ENCODE measurements around the gene SH3PXD2A.

The SH3PXD2A gene

GRCh38 chr10:103836861-103837260, 18.5 kb downstream of the SH3PXD2A start:
- ChIA-PET POLR2A (no interaction called here), CTCF (interaction anchor here (0.6 kb wide), 1 partner anchor 1035 kb away, joined by 6 read pairs; no protein-coding TSS in a partner anchor)
- Histone ChIP-seq H3K4me1 (ENCODE audit: control insufficient read depth, insufficient read depth, low read length) (peaks cover 15% of the 10 kb centered on the region), H3K9me3 (ENCODE audit: control insufficient read depth, insufficient read depth, low read depth, low read length) (0 out of 2 replicates have a peak, but pooled peaks cover 2% of the 10 kb centered on the region), H3K27ac (ENCODE audit: extremely low read depth, low read depth, low read length) (no peak overlapping the region), H3K4me3 (ENCODE audit: low read depth, low read length) (no peak overlapping the region), H3K36me3 (ENCODE audit: control insufficient read depth in 2 of 2, insufficient read depth in 1 of 2, low read length in 2 of 2) (no peaks in the 10 kb centered on the region)
- no peak for TF ChIP-seq ZNF585B (tag by site-specific recombination; IDR thresholded peaks at IDR 0.05)
- no peak for TF ChIP-seq ZNF266 (tag by site-specific recombination; IDR thresholded peaks at IDR 0.05; ENCODE audit: low read depth)
- no peak for TF ChIP-seq ZNF624 (tag by site-specific recombination; IDR thresholded peaks at IDR 0.05)
- TF ChIP-seq TCF7L2 (IDR thresholded peaks at IDR 0.05; ENCODE audit: borderline replicate concordance, low read depth, low read length) = peak; percentile 74; the same call in 1 of the 2 replicates
- 0 out of 2 replicates have a peak, but pooled peaks have one; percentile 37 for TF ChIP-seq PRDM4 (tag by site-specific recombination; IDR thresholded peaks at IDR 0.05)
- TF ChIP-seq PBX3 (CRISPR knock-in tag; IDR thresholded peaks at IDR 0.05) = no peak
- TF ChIP-seq ZNF747 (tag by site-specific recombination; IDR thresholded peaks at IDR 0.05) = no peak
- TF ChIP-seq ZNF580 (tag by site-specific recombination; IDR thresholded peaks at IDR 0.05) = no peak
- no peak for TF ChIP-seq ZNF423 (tag by site-specific recombination; IDR thresholded peaks at IDR 0.05)
- TF ChIP-seq ZNF311 (tag by site-specific recombination; IDR thresholded peaks at IDR 0.05; ENCODE audit: borderline replicate concordance) = no peak
- no peak for TF ChIP-seq ZSCAN23 (tag by site-specific recombination; IDR thresholded peaks at IDR 0.05)
- TF ChIP-seq ZNF837 (tag by site-specific recombination; IDR thresholded peaks at IDR 0.05) = no peak
- TF ChIP-seq ZBTB17 (tag by site-specific recombination; IDR thresholded peaks at IDR 0.05) = no peak
- TF ChIP-seq BCL11B (tag by site-specific recombination; IDR thresholded peaks at IDR 0.05; ENCODE audit: low read depth) = no peak
- TF ChIP-seq ZNF248 (tag by site-specific recombination; IDR thresholded peaks at IDR 0.05) = no peak
- TF ChIP-seq ZNF488 (tag by site-specific recombination; IDR thresholded peaks at IDR 0.05) = no peak
- TF ChIP-seq ZBTB10 (tag by site-specific recombination; IDR thresholded peaks at IDR 0.05) = no peak
- TF ChIP-seq ZFP69B (tag by site-specific recombination; IDR thresholded peaks at IDR 0.05) = peak; percentile 58; the same call in 1 of the 2 replicates
- TF ChIP-seq ZNF26 (tag by site-specific recombination; IDR thresholded peaks at IDR 0.05) = no peak
- no peak for TF ChIP-seq ZNF510 (tag by site-specific recombination; IDR thresholded peaks at IDR 0.05; ENCODE audit: insufficient replicate concordance)
- no peak for TF ChIP-seq PRDM1 (tag by site-specific recombination; IDR thresholded peaks at IDR 0.05)
- TF ChIP-seq ZNF692 (tag by site-specific recombination; IDR thresholded peaks at IDR 0.05) = peak; percentile 90
- TF ChIP-seq ZFP41 (tag by site-specific recombination; IDR thresholded peaks at IDR 0.05; ENCODE audit: borderline replicate concordance) = no peak
- no peak for TF ChIP-seq ZNF398 (tag by site-specific recombination; IDR thresholded peaks at IDR 0.05)
- no peak for TF ChIP-seq ZNF560 (tag by site-specific recombination; IDR thresholded peaks at IDR 0.05; ENCODE audit: borderline replicate concordance)
- TF ChIP-seq GLIS1 (tag by site-specific recombination; IDR thresholded peaks at IDR 0.05) = peak; percentile 38
